ENCODE data around the gene RIOK2.

DNA sequence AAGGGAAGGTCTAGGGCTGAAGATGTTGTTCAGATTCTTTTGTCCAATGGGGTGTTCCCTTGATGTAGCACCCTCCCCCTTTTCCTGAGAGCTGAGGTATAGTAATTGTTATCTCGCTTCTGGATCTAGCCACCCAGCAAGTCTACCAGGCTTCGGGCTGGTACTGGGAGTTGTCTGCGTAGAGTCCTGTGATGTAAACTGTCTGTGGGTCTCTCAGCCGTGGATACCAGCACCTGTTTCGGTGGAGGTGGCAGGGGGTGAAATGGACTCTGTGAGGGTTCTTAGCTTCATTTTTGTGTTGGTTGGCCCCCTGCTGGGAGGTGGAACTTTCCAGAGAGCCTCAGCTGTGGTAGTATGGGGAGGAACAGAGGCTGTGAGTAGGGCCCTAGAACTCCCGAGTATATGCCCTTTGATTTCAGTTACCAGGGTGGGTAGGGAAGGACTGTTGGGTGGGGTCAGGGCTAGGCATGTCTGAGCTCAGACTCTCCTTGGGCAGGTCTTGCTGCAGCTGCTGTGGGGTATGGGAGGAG lies 25.2 kb upstream of the RIOK2 start:
- TF ChIP-seq, protein P1, sequence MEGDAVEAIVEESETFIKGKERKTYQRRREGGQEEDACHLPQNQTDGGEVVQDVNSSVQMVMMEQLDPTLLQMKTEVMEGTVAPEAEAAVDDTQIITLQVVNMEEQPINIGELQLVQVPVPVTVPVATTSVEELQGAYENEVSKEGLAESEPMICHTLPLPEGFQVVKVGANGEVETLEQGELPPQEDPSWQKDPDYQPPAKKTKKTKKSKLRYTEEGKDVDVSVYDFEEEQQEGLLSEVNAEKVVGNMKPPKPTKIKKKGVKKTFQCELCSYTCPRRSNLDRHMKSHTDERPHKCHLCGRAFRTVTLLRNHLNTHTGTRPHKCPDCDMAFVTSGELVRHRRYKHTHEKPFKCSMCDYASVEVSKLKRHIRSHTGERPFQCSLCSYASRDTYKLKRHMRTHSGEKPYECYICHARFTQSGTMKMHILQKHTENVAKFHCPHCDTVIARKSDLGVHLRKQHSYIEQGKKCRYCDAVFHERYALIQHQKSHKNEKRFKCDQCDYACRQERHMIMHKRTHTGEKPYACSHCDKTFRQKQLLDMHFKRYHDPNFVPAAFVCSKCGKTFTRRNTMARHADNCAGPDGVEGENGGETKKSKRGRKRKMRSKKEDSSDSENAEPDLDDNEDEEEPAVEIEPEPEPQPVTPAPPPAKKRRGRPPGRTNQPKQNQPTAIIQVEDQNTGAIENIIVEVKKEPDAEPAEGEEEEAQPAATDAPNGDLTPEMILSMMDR (IDR thresholded peaks at IDR 0.05; ENCODE audit: low read length) = no peak
- no peak for TF ChIP-seq EZH2 (IDR thresholded peaks at IDR 0.05; ENCODE audit: borderline replicate concordance, low read length)

All from OCI-LY1 (cell line).